Testis (tissue), 3 donors: Measurements from ENCODE around the gene LDLRAD4. TPM values are rescaled to one million over a fixed set of nuclear protein-coding genes. Genes with fewer than 3 reads are reported as not detected.

Experiments
- DNase-seq: peaks from one replicate; pipeline ENCODE4 v3.0.0-alpha.2; 2019
- H3K27ac ChIP-seq, 2 donors: fragments of 200-600 bp; sonication (generic); one replicate each; pipeline ENCODE4 v1.5.1; 2019
- H3K27me3 ChIP-seq: fragments of 200-600 bp; sonication (generic); one replicate; pipeline ENCODE4 v1.5.1; 2019
- H3K36me3 ChIP-seq: fragments of 200-600 bp; sonication (generic); one replicate; pipeline ENCODE4 v1.5.1; 2017; ENCODE audit warnings: low read depth; ENCODE audit errors: missing control alignments
- H3K4me1 ChIP-seq: fragments of 200-600 bp; sonication (generic); one replicate; pipeline ENCODE4 v1.5.1; 2019
- H3K4me3 ChIP-seq, 2 donors: fragments of 200-600 bp; sonication (generic); one replicate each; pipeline ENCODE4 v1.5.1; 2017 to 2019
- H3K9me3 ChIP-seq: fragments of 200-600 bp; sonication (generic); one replicate; pipeline ENCODE4 v1.5.1; 2017
- POLR2A ChIP-seq: fragments of 450-650 bp; IDR thresholded peaks from one replicate; pipeline ENCODE4 v1.6.1; 2017; ENCODE audit warnings: antibody characterized with exemption, mild to moderate bottlenecking, moderate library complexity
- WGBS, 2 donors: methylation state at CpG; one replicate each; pipeline ENCODE4 v1.1.5; 2018; 5-methylcytosine and 5-hydroxymethylcytosine counted together
- intact Hi-C: fragments of 100-400 bp; cut with DNase I; formaldehyde crosslinking; loops from one replicate; pipeline ENCODE4 v1.15.1; 2023; ENCODE audit warnings: low total_unique reads
- polyA plus RNA-seq: library from polyadenylated mRNA; stranded (reverse); fragments of 350-450 nt; fragmentation: Illumina TruSeq; extraction: RNeasy Lipid Tissue Mini Kit (QIAGEN cat#74804); gene quantifications from one replicate; pipeline ENCODE4 v1.2.3, GENCODE V29; 2014; ENCODE audit warnings: low read depth, low replicate concordance; ENCODE audit not compliant: insufficient read depth
- total RNA-seq, 2 donors: library from RNA; depleted of rRNA; stranded (reverse); fragments of >200 nt; gene quantifications; one replicate each; pipeline ENCODE4 v1.2.3, GENCODE V29; 2016
- TF ChIP-seq, protein P1 (sequence below), 3 experiments: fragments of 450-650 bp in 2 of 3; fragments of 200-600 bp in 1 of 3; sonication (generic) in 1 of 3; IDR thresholded peaks; one replicate each; pipeline ENCODE4 v1.5.1; 2016 to 2019; ENCODE audit warnings: antibody characterized with exemption in 3 of 3, mild to moderate bottlenecking in 2 of 3, moderate library complexity in 1 of 3

LDLRAD4 gene
- total and polyA plus RNA-seq, 3 donors from 2014 or later, result 22.0 to 42.2 (median 25.9) TPM

DNA sequence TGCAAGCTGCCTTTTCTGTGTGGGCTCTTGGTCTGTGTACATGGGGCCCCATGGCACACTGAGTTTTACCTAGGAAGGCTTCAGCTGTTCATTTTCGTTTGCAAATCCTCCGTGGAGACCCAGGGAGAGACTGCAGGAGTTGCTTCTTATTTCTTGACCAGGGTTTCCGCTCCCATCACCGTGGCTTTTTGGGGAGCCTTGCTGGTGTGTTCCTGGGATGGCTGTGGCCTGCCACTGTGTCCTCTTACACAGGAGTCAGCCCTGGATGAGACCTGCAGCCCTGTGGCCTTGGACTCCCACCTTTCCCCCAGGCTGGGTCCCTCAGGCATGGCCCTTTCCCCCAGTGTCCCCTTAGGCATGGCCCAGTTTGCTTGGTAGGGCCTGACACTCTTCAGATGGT, 370.8 kb downstream of the LDLRAD4 start:
- H3K27me3 ChIP-seq, result no peaks in the 10 kb centered on the region
- 82 to 97% methylated on average over 4 of the region's 4 CpGs for WGBS, 2 donors
- DNase-seq, result no peak
- no peak for TF ChIP-seq POLR2A
- TF ChIP-seq, protein P1, sequence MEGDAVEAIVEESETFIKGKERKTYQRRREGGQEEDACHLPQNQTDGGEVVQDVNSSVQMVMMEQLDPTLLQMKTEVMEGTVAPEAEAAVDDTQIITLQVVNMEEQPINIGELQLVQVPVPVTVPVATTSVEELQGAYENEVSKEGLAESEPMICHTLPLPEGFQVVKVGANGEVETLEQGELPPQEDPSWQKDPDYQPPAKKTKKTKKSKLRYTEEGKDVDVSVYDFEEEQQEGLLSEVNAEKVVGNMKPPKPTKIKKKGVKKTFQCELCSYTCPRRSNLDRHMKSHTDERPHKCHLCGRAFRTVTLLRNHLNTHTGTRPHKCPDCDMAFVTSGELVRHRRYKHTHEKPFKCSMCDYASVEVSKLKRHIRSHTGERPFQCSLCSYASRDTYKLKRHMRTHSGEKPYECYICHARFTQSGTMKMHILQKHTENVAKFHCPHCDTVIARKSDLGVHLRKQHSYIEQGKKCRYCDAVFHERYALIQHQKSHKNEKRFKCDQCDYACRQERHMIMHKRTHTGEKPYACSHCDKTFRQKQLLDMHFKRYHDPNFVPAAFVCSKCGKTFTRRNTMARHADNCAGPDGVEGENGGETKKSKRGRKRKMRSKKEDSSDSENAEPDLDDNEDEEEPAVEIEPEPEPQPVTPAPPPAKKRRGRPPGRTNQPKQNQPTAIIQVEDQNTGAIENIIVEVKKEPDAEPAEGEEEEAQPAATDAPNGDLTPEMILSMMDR (IDR thresholded peaks at IDR 0.05), result no peak
- no peaks in the 10 kb centered on the region for H3K36me3 ChIP-seq
- H3K4me3 ChIP-seq, result no peak overlapping the region
- H3K4me1 ChIP-seq, result no peaks in the 10 kb centered on the region
- no peaks in the 10 kb centered on the region for H3K9me3 ChIP-seq
- intact Hi-C loops, result no loop called here
- H3K27ac ChIP-seq, result no peak overlapping the region

DNA sequence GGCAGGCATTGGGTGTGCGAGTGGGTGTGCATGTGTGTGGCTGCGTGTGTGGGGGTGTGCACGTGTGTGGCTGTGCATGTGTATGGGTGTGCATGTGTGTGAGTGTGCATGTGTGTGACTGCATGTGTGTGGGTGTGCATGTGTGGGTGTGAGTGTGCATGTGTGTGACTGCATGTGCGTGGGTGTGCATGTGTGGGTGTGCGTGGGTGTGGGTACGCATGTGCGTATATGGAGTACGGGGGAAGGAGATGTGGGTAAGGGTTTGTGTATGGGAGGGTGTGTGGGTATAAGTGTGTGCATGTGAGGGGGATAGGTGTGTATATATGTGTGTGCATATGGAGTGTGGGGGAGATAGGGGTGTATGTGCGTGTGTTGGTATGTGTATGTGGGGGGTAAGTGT, 371.4 kb downstream of the LDLRAD4 start:
- TF ChIP-seq, protein P1 (IDR thresholded peaks at IDR 0.05), result no peak
- no peak for TF ChIP-seq POLR2A
- DNase-seq, result no peak
- no peaks in the 10 kb centered on the region for H3K4me1 ChIP-seq
- 75 to 83% methylated on average over 9 of the region's 9 CpGs for WGBS, 2 donors
- no peak overlapping the region for H3K27ac ChIP-seq
- no peaks in the 10 kb centered on the region for H3K9me3 ChIP-seq
- H3K27me3 ChIP-seq, result no peaks in the 10 kb centered on the region
- intact Hi-C loops, result no loop called here
- no peaks in the 10 kb centered on the region for H3K36me3 ChIP-seq
- no peak overlapping the region for H3K4me3 ChIP-seq

DNA sequence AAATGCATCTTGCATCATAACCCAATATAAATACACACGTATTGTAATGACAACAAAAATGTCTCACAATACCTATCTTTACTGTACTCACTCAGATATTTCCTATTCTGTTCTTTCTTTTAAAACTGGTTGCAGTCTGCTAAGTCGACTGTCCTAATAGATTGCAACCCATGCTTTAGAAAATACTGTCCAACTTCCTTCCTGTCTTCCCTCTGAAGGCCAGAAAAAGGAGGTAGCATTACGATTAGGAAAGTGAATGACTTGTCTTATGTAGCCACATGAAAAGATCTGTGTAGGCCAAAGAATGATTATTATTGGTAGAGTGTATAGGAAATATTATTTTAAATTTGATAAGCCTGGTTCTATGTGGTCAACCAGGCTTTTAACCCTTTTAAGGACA, 373.7 kb downstream of the LDLRAD4 start:
- TF ChIP-seq POLR2A, result no peak
- TF ChIP-seq, protein P1 (IDR thresholded peaks at IDR 0.05), result no peak
- no peaks in the 10 kb centered on the region for H3K27me3 ChIP-seq
- 77 to 79% methylated on average over 3 of the region's 3 CpGs for WGBS, 2 donors
- intact Hi-C loops, result no loop called here
- H3K9me3 ChIP-seq, result no peaks in the 10 kb centered on the region
- no peaks in the 10 kb centered on the region for H3K36me3 ChIP-seq
- H3K27ac ChIP-seq, result no peak overlapping the region
- H3K4me1 ChIP-seq, result no peaks in the 10 kb centered on the region
- no peak overlapping the region for H3K4me3 ChIP-seq
- DNase-seq, result no peak

DNA sequence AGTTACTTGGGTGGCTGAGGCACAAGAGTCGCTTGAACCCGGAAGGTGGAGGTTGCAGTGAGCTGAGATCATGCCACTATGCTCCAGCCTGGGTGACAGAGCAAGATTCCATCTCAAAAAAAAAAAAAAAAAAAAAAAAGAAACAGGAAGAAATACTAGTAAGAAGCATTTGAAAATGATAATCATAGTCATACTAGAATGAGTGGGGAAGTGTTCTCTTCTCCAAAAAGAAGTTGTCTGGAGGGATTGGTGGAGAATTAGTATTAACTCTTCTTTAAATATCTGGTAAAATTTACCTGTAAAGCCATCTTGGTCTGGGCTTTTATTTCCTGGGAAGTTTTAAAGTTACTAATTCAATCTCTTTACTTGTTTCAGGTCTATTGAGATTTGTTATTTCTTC, 376.0 kb downstream of the LDLRAD4 start:
- no peaks in the 10 kb centered on the region for H3K27me3 ChIP-seq
- no peak overlapping the region for H3K4me3 ChIP-seq
- DNase-seq, result no peak
- TF ChIP-seq POLR2A, result no peak
- TF ChIP-seq, protein P1 (IDR thresholded peaks at IDR 0.05), result no peak
- no peak overlapping the region for H3K27ac ChIP-seq
- H3K36me3 ChIP-seq, result no peaks in the 10 kb centered on the region
- intact Hi-C loops, result no loop called here
- H3K4me1 ChIP-seq, result no peaks in the 10 kb centered on the region
- 90 to 100% methylated on average over 2 of the region's 2 CpGs for WGBS, 2 donors
- H3K9me3 ChIP-seq, result no peaks in the 10 kb centered on the region

DNA sequence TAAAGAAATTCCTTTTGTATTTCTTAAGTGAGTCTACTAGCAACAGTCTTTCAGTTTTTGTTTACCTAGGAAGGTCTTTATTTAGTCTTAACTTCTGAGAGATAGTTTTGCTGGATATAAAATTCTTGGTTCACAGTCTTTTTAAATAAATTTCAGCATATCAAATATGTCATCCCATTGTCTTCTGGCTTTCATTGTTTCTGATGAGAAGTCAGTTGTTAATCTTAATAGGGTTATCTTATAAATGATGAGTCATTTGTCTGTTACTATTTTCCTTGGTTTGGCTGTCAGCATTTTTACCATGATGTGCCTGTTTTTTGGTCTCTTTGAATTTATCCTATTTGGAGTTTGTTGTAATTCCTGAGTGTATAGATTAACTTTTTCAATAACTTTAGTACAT, 378.5 kb downstream of the LDLRAD4 start:
- intact Hi-C loops, result no loop called here

More for the DNA sequence above, 378.5 kb downstream of the LDLRAD4 start:
- TF ChIP-seq, protein P1 (IDR thresholded peaks at IDR 0.05), result no peak
- H3K27me3 ChIP-seq, result no peaks in the 10 kb centered on the region
- no peaks in the 10 kb centered on the region for H3K36me3 ChIP-seq
- no peak for DNase-seq
- no peak overlapping the region for H3K4me3 ChIP-seq
- H3K9me3 ChIP-seq, result no peaks in the 10 kb centered on the region
- no peak overlapping the region for H3K27ac ChIP-seq
- no peaks in the 10 kb centered on the region for H3K4me1 ChIP-seq
